Pancreas (tissue), 10 donors: ENCODE results near the gene CLNK. TPM values are rescaled to one million over a fixed set of nuclear protein-coding genes. Genes with fewer than 3 reads are reported as not detected.

ENCODE experiments used
- ATAC-seq, 4 donors: fragments of 200-7000 bp; cut with Tn5 transposase; one replicate each; pipeline versions ENCODE4 v1.8.0 to v1.9.1; 2020; ENCODE audit warnings: mild to moderate bottlenecking in 4 of 4, moderate library complexity in 4 of 4
- DNase-seq, 6 donors: peaks; one replicate each; pipeline ENCODE4 v3.0.0-alpha.2; 2020
- FAIRE-seq: peaks from 2 replicates; lab custom pipeline; 2012; peaks lifted over from hg19 to GRCh38; lab: Jason Lieb, UNC
- H3K27ac ChIP-seq, 4 donors: fragments of 200-600 bp; sonication (generic); 1 replicate in 3 of 4; 2 replicates in 1 of 4; pipeline versions ENCODE4 v1.5.0 to v1.8.0; 2020
- H3K27me3 ChIP-seq, 4 donors: fragments of 200-600 bp; one replicate each; pipeline ENCODE4 v1.8.0; 2021
- H3K36me3 ChIP-seq, 3 donors: fragments of 200-600 bp; sonication (generic) in 1 of 3; one replicate each; pipeline versions ENCODE4 v1.5.0 to v1.8.0; 2020 to 2021
- H3K4me1 ChIP-seq, 3 donors: fragments of 200-600 bp; one replicate each; pipeline ENCODE4 v1.8.0; 2021
- H3K4me3 ChIP-seq, 4 donors: fragments of 200-600 bp; sonication (generic) in 2 of 4; one replicate each; pipeline versions ENCODE4 v1.5.0 to v1.8.0; 2020 to 2021
- H3K9me3 ChIP-seq, 4 donors: fragments of 200-600 bp; one replicate each; pipeline ENCODE4 v1.8.0; 2021
- CTCF ChIP-seq, 4 donors: fragments of 200-600 bp; sonication (generic) in 3 of 4; IDR thresholded peaks; one replicate each; pipeline versions ENCODE4 v1.5.0 to v1.8.0; 2021; ENCODE audit warnings: antibody characterized with exemption in 4 of 4
- WGBS, 2 donors: extraction: QIAGEN DNeasy Blood & Tissue Kit; methylation state at CpG; one replicate each; pipeline ENCODE4 v1.1.7; 2013; 5-methylcytosine and 5-hydroxymethylcytosine counted together
- intact Hi-C, 3 donors: fragments of 100-400 bp; cut with DNase I; formaldehyde crosslinking; loops; one replicate each; pipeline versions ENCODE4 v1.11.1 to v1.14.2; 2022
- polyA plus RNA-seq, 2 donors: library from polyadenylated mRNA; stranded (reverse); fragments of 200-250 nt; gene quantifications; one replicate each; pipeline ENCODE4 v1.2.3, GENCODE V29; 2013
- total RNA-seq, 6 donors: library from RNA; stranded (reverse); fragmentation: NEBNext Ultra II Directional in 4 of 6; extraction: Animal tissue kit (Norgen Biotek cat#: 25700) in 4 of 6; gene quantifications; one replicate each; pipeline versions ENCODE4 v1.2.1 to v1.2.4, GENCODE V29; 2021 to 2023
- donor health status: healthy with polysubstance abuse.
- donor health status: DM: no; HTN: no; CAD: no; lungs with moderate emphysema.
- donor health status: DM: no; HTN: no; CAD: no.
- donor health status: control.
- donor health status: control.
- donor health status: Bipolar disorder and iron deficiency.
- donor health status: DM: yes; HTN: yes; CAD: no.
- donor health status: DM: no; HTN: no; CAD: no.
- donor health status: DM: no; HTN: no; CAD: no.
- donor health status: DM: yes; HTN: yes; CAD: no.

CLNK gene
- total and polyA plus RNA-seq, 8 donors = 0.02 to 0.19 (median 0.09) TPM; not detected in 2

- H3K36me3 ChIP-seq = no peaks in the 10 kb centered on the region
- FAIRE-seq (no peak), DNase-seq (no peak), ATAC-seq (no peak)
- no peaks in the 10 kb centered on the region for H3K4me1 ChIP-seq
- TF ChIP-seq CTCF (IDR thresholded peaks at IDR 0.05) = no peak
- H3K27me3 ChIP-seq = no peaks in the 10 kb centered on the region
- H3K9me3 ChIP-seq = no peaks in the 10 kb centered on the region
- intact Hi-C loops = no loop called here
- no peak overlapping the region for H3K4me3 ChIP-seq
- no peak overlapping the region for H3K27ac ChIP-seq
- WGBS, 2 donors = 59 to 63% methylated on average over 3 of the region's 3 CpGs
Observed at GRCh38 chr4:10703766-10704429, 19.3 kb upstream of the CLNK start.

- Histone ChIP-seq H3K27me3 (no peaks in the 10 kb centered on the region), H3K9me3 (no peaks in the 10 kb centered on the region), H3K4me1 (no peaks in the 10 kb centered on the region), H3K27ac (no peak overlapping the region), H3K4me3 (no peak overlapping the region), H3K36me3 (no peaks in the 10 kb centered on the region)
- 42 to 63% methylated on average over 5 of the region's 5 CpGs for WGBS, 2 donors
- ATAC-seq (no peak), DNase-seq (no peak), FAIRE-seq (no peak)
- no peak for TF ChIP-seq CTCF (IDR thresholded peaks at IDR 0.05)
- intact Hi-C loops = no loop called here
Observed at GRCh38 chr4:10703156-10703555, 18.6 kb upstream of the CLNK start.

- Histone ChIP-seq H3K27ac (no peak overlapping the region), H3K4me1 (no peaks in the 10 kb centered on the region), H3K9me3 (no peaks in the 10 kb centered on the region), H3K27me3 (no peaks in the 10 kb centered on the region), H3K4me3 (no peak overlapping the region), H3K36me3 (no peaks in the 10 kb centered on the region)
- 43 to 57% methylated on average over 7 of the region's 7 CpGs for WGBS, 2 donors
- ATAC-seq (no peak), DNase-seq (no peak), FAIRE-seq (no peak)
- intact Hi-C loops = no loop called here
- TF ChIP-seq CTCF (IDR thresholded peaks at IDR 0.05) = no peak
Observed at GRCh38 chr4:10701702-10702460, 17.3 kb upstream of the CLNK start.

GRCh38 chr4:10701161-10701560, 16.6 kb upstream of the CLNK start:
- TF ChIP-seq CTCF (IDR thresholded peaks at IDR 0.05) = no peak
- no peak for ATAC-seq
- Histone ChIP-seq H3K4me1 (no peaks in the 10 kb centered on the region), H3K9me3 (no peaks in the 10 kb centered on the region), H3K27ac (no peak overlapping the region), H3K27me3 (no peaks in the 10 kb centered on the region), H3K36me3 (no peaks in the 10 kb centered on the region), H3K4me3 (no peak overlapping the region)
- WGBS, 2 donors = 49 to 60% methylated on average over 3 of the region's 3 CpGs
- intact Hi-C loops = no loop called here
- no peak for DNase-seq
- no peak for FAIRE-seq

- no peak for DNase-seq
- Histone ChIP-seq H3K27me3 (no peaks in the 10 kb centered on the region), H3K4me3 (no peak overlapping the region), H3K4me1 (no peaks in the 10 kb centered on the region), H3K27ac (no peak overlapping the region), H3K9me3 (no peaks in the 10 kb centered on the region), H3K36me3 (no peaks in the 10 kb centered on the region)
- ATAC-seq = no peak
- 65 to 74% methylated on average over 1 of the region's 1 CpG for WGBS, 2 donors
- intact Hi-C loops = no loop called here
- no peak for FAIRE-seq
- no peak for TF ChIP-seq CTCF (IDR thresholded peaks at IDR 0.05)
Observed at GRCh38 chr4:10698172-10698571, 13.6 kb upstream of the CLNK start.
